HepG2 (cell line): ENCODE data around the gene ADARB1. TPM values are rescaled to one million over a fixed set of nuclear protein-coding genes. Genes with fewer than 3 reads are reported as not detected.
A peak's percentile ranks its signal among the peaks of the same experiment; 100 is the strongest.

Experiments
- AHDC1 ChIP-seq: sonication (generic); formaldehyde crosslinking; IDR thresholded peaks from 2 replicates; pipeline ENCODE4 v1.5.1; 2020; ENCODE audit warnings: mild to moderate bottlenecking, missing genetic modification reagents, borderline replicate concordance
- ATM ChIP-seq: fragments of 450-650 bp; IDR thresholded peaks from 2 replicates; pipeline ENCODE4 v1.7.1; 2017; ENCODE audit warnings: mild to moderate bottlenecking, borderline replicate concordance
- ETS1 ChIP-seq: sonication (generic); formaldehyde crosslinking; IDR thresholded peaks from 2 replicates; pipeline ENCODE4 v1.4.0; 2020; ENCODE audit warnings: missing genetic modification reagents
- HBP1 ChIP-seq: IDR thresholded peaks from 2 replicates; pipeline ENCODE4 v1.6.1; 2016; ENCODE audit warnings: low read depth, control low read depth
- KAT8 ChIP-seq: IDR thresholded peaks from 2 replicates; pipeline ENCODE4 v1.6.1; 2016; ENCODE audit warnings: missing genetic modification reagents, missing compliant biosample characterization
- KDM2A ChIP-seq: sonication (generic); formaldehyde crosslinking; IDR thresholded peaks from 2 replicates; pipeline ENCODE4 v1.4.0; 2020; ENCODE audit warnings: low read depth, missing genetic modification reagents, borderline replicate concordance
- KDM3A ChIP-seq: IDR thresholded peaks from 2 replicates; pipeline ENCODE4 v1.6.1; 2018; ENCODE audit warnings: low read depth, missing compliant biosample characterization
- MED8 ChIP-seq: sonication (generic); formaldehyde crosslinking; IDR thresholded peaks from 2 replicates; pipeline ENCODE4 v1.8.1; 2023; ENCODE audit warnings: mild to moderate bottlenecking, missing genetic modification reagents; ENCODE audit not compliant: insufficient replicate concordance
- POGZ ChIP-seq: sonication (generic); formaldehyde crosslinking; IDR thresholded peaks from 2 replicates; pipeline ENCODE4 v1.4.0; 2020; ENCODE audit warnings: mild to moderate bottlenecking, missing genetic modification reagents
- RBAK ChIP-seq: sonication (generic); formaldehyde crosslinking; IDR thresholded peaks from 2 replicates; pipeline ENCODE4 v1.5.1; 2020; ENCODE audit warnings: mild to moderate bottlenecking, missing genetic modification reagents
- XBP1 ChIP-seq: sonication (generic); formaldehyde crosslinking; IDR thresholded peaks from 2 replicates; pipeline ENCODE4 v1.5.0; 2020; ENCODE audit warnings: missing genetic modification reagents
- ZBTB1 ChIP-seq: sonication (generic); formaldehyde crosslinking; IDR thresholded peaks from 2 replicates; pipeline ENCODE4 v1.4.0; 2020; ENCODE audit warnings: missing genetic modification reagents, borderline replicate concordance
- ZNF138 ChIP-seq: sonication (generic); formaldehyde crosslinking; IDR thresholded peaks from 2 replicates; pipeline ENCODE4 v1.5.0; 2020; ENCODE audit warnings: mild to moderate bottlenecking, low read depth, missing genetic modification reagents
- ZNF619 ChIP-seq: sonication (generic); formaldehyde crosslinking; IDR thresholded peaks from 2 replicates; pipeline ENCODE4 v1.4.0; 2020; ENCODE audit warnings: mild to moderate bottlenecking, missing genetic modification reagents
- ZNF660 ChIP-seq: sonication (generic); formaldehyde crosslinking; IDR thresholded peaks from 2 replicates; pipeline ENCODE4 v1.5.1; 2020; ENCODE audit warnings: mild to moderate bottlenecking, low read depth, missing genetic modification reagents, borderline replicate concordance
- ZNF687 ChIP-seq: sonication (generic); formaldehyde crosslinking; IDR thresholded peaks from 2 replicates; pipeline ENCODE4 v1.5.1; 2020; ENCODE audit warnings: mild to moderate bottlenecking, missing genetic modification reagents, moderate library complexity
- ZNF792 ChIP-seq: IDR thresholded peaks from 2 replicates; pipeline ENCODE4 v1.6.1; 2016
- polyA plus RNA-seq, 8 experiments: library from polyadenylated mRNA; depleted of rRNA in 3 of 8; stranded (reverse) in 7 of 8; unstranded in 1 of 8; fragments of >200 nt; fragmentation: Illumina TruSeq in 4 of 8; extraction: Trizol in 4 of 8; gene quantifications; 2 replicates each; pipeline versions ENCODE4 v1.2.1 to v1.2.3, GENCODE V29; 2011 to 2016; ENCODE audit warnings: low read depth in 4 of 8, missing spikeins in 1 of 8, mixed read lengths in 1 of 8; ENCODE audit not compliant: insufficient read depth in 1 of 8
- total RNA-seq, 5 experiments: library from RNA; depleted of rRNA; stranded (reverse); fragments of >200 nt; fragmentation: Illumina TruSeq; extraction: Trizol; gene quantifications; 2 replicates each; pipeline ENCODE4 v1.2.3, GENCODE V29; 2016; ENCODE audit warnings: low read depth in 1 of 5

ADARB1 gene
- total and polyA plus RNA-seq, 2 of the 13 experiments (the other 11 are each of a cell fraction or from before 2014, with no cell fraction given): 6.6 to 10.0 TPM

- TF ChIP-seq KDM2A (CRISPR knock-in tag): no peak
- peak; percentile 85 for TF ChIP-seq MED8 (CRISPR knock-in tag)
- TF ChIP-seq ZNF619 (CRISPR knock-in tag): no peak
- TF ChIP-seq XBP1 (CRISPR knock-in tag): no peak
- TF ChIP-seq RBAK (CRISPR knock-in tag): no peak
- TF ChIP-seq ZNF138: no peak
- no peak for TF ChIP-seq AHDC1
- TF ChIP-seq ZBTB1 (CRISPR knock-in tag): no peak
- peak; percentile 64; the same call in 1 of the 2 replicates for TF ChIP-seq KDM3A (CRISPR knock-in tag)
- TF ChIP-seq ATM: no peak
- no peak for TF ChIP-seq POGZ (CRISPR knock-in tag)
- TF ChIP-seq ZNF687 (CRISPR knock-in tag): no peak; the same call in 1 of the 2 replicates
- TF ChIP-seq ETS1 (CRISPR knock-in tag): no peak
- no peak for TF ChIP-seq KAT8 (CRISPR knock-in tag)
- no peak for TF ChIP-seq HBP1 (CRISPR knock-in tag)
- TF ChIP-seq ZNF660 (CRISPR knock-in tag): no peak
- TF ChIP-seq ZNF792: 0 out of 2 replicates have a peak, but pooled peaks have one; percentile 11
Measured at GRCh38 chr21:45073301-45074047, 906 bp upstream of the ADARB1 start (continued).
